DMS153 (cell line): ENCODE data around the gene SMYD3.

Source experiments
- DNase-seq: peaks from one replicate; lab custom pipeline; 2025; lab: John Stamatoyannopoulos, UW

The SMYD3 gene

GRCh38 chr1:246470585-246470984 lies 36.5 kb downstream of the SMYD3 start:
- no peak for DNase-seq

GRCh38 chr1:246462986-246463385 lies 44.1 kb downstream of the SMYD3 start:
- no peak for DNase-seq

GRCh38 chr1:246460406-246460805 lies 46.7 kb downstream of the SMYD3 start:
- no peak for DNase-seq

- DNase-seq, result no peak
Measured at GRCh38 chr1:246459221-246459620, 47.9 kb downstream of the SMYD3 start.

GRCh38 chr1:246455476-246455875 lies 51.6 kb downstream of the SMYD3 start:
- no peak for DNase-seq

- no peak for DNase-seq
Measured at GRCh38 chr1:246454655-246455054, 52.4 kb downstream of the SMYD3 start.

- DNase-seq, result peak; percentile 68
Measured at GRCh38 chr1:246450611-246451251, 56.3 kb downstream of the SMYD3 start.

GRCh38 chr1:246448373-246448772 lies 58.7 kb downstream of the SMYD3 start:
- DNase-seq, result no peak

- no peak for DNase-seq
Measured at GRCh38 chr1:246447501-246447900, 59.6 kb downstream of the SMYD3 start.

- no peak for DNase-seq
Measured at GRCh38 chr1:246445503-246445902, 61.6 kb downstream of the SMYD3 start.

- DNase-seq, result no peak
Measured at GRCh38 chr1:246444617-246445016, 62.5 kb downstream of the SMYD3 start.

GRCh38 chr1:246437961-246438360 lies 69.1 kb downstream of the SMYD3 start:
- no peak for DNase-seq

GRCh38 chr1:246435421-246436041 lies 71.5 kb downstream of the SMYD3 start:
- no peak for DNase-seq

GRCh38 chr1:246434335-246434734 lies 72.7 kb downstream of the SMYD3 start:
- DNase-seq, result no peak

- no peak for DNase-seq
Measured at GRCh38 chr1:246428542-246429308, 78.4 kb downstream of the SMYD3 start.

- DNase-seq, result no peak
Measured at GRCh38 chr1:246427611-246428010, 79.5 kb downstream of the SMYD3 start.

- DNase-seq, result no peak
Measured at GRCh38 chr1:246425895-246426294, 81.2 kb downstream of the SMYD3 start.

- no peak for DNase-seq
Measured at GRCh38 chr1:246425139-246425794, 81.8 kb downstream of the SMYD3 start.

- no peak for DNase-seq
Measured at GRCh38 chr1:246420300-246420699, 86.8 kb downstream of the SMYD3 start.

GRCh38 chr1:246418565-246419312 lies 88.3 kb downstream of the SMYD3 start:
- DNase-seq, result no peak

- no peak for DNase-seq
Measured at GRCh38 chr1:246417813-246418564, 89.1 kb downstream of the SMYD3 start.
